Panc1 (cell line): ENCODE measurements around the gene SEC23A. TPM values are rescaled to one million over a fixed set of nuclear protein-coding genes. Genes with fewer than 3 reads are reported as not detected.

Source experiments
- ATAC-seq: fragments of 200-7000 bp; cut with Tn5 transposase; 2 replicates; pipeline ENCODE4 v1.9.1; 2020; ENCODE audit warnings: mild to moderate bottlenecking, moderate library complexity
- BruUV-seq: library from RNA; stranded (reverse); fragments of 400-500 nt; replicated peaks from 2 replicates; lab custom pipeline; 2021; lab: Mats Ljungman, UMichigan
- CTCF ChIA-PET: fragments of 300-600 bp; sonication (Branson Sonifier 250); formaldehyde crosslinking; loops from one replicate; lab custom pipeline; 2022; ENCODE audit warnings: antibody characterized with exemption; lab: Charles Lee
- POLR2A ChIA-PET: fragments of 300-600 bp; sonication (Branson Sonifier 250); formaldehyde crosslinking; loops from one replicate; lab custom pipeline; 2022; ENCODE audit warnings: antibody characterized with exemption; lab: Charles Lee
- DNase-seq: peaks from one replicate; pipeline ENCODE4 v3.0.0-alpha.2; 2010; ENCODE audit warnings: low read depth, low spot score
- H3K27ac ChIP-seq: 2 replicates; pipeline ENCODE4 v1.5.1; 2011; ENCODE audit warnings: mild to moderate bottlenecking, low read length, inconsistent platforms
- H3K27me3 ChIP-seq: fragments of 200-500 bp; sonication (Bioruptor generic); 2 replicates; pipeline ENCODE4 v1.6.0; 2014; ENCODE audit warnings: low read length, inconsistent platforms; ENCODE audit not compliant: control insufficient read depth, insufficient read depth
- H3K36me3 ChIP-seq: fragments of 200-500 bp; sonication (Bioruptor generic); 2 replicates; pipeline ENCODE4 v1.5.1; 2014; ENCODE audit warnings: inconsistent platforms, mild to moderate bottlenecking, low read length, moderate library complexity; ENCODE audit not compliant: control insufficient read depth, insufficient read depth
- H3K4me1 ChIP-seq: 2 replicates; pipeline ENCODE4 v1.5.1; 2011; ENCODE audit warnings: inconsistent platforms, mild to moderate bottlenecking, low read length, moderate library complexity; ENCODE audit not compliant: control insufficient read depth, insufficient read depth
- H3K4me3 ChIP-seq, 2 experiments: 2 replicates each; pipeline ENCODE4 v1.5.1; 2011 to 2012; ENCODE audit warnings: low read depth in 2 of 2, low read length in 2 of 2, mild to moderate bottlenecking in 2 of 2, inconsistent platforms in 1 of 2, moderate library complexity in 1 of 2
- H3K9me3 ChIP-seq: fragments of 200-500 bp; sonication (Bioruptor generic); 2 replicates; pipeline ENCODE4 v1.5.1; 2014; ENCODE audit warnings: low read depth, mild to moderate bottlenecking, inconsistent platforms, low read length, moderate library complexity; ENCODE audit not compliant: control insufficient read depth, insufficient read depth
- POLR2AphosphoS5 ChIP-seq: IDR thresholded peaks from 2 replicates; pipeline ENCODE4 v1.6.1; 2012; ENCODE audit warnings: mild to moderate bottlenecking, low read depth, low read length, moderate library complexity
- SIN3A ChIP-seq: IDR thresholded peaks from 2 replicates; pipeline ENCODE4 v1.6.1; 2012; ENCODE audit warnings: low read depth, mild to moderate bottlenecking, low read length, moderate library complexity, borderline replicate concordance; ENCODE audit not compliant: insufficient read depth
- TCF7L2 ChIP-seq: IDR thresholded peaks from 2 replicates; pipeline ENCODE4 v1.6.1; 2011; ENCODE audit warnings: mild to moderate bottlenecking, low read depth, low read length, inconsistent platforms
- in situ Hi-C: cut with HindIII; loops from 2 replicates; pipeline ENCODE4 v1.10.0; 2016; ENCODE audit warnings: low sequenced_read_pairs, low pct_unique_long_range_greater_than_20kb
- intact Hi-C: fragments of 100-400 bp; cut with micrococcal nuclease; formaldehyde crosslinking; loops from one replicate; pipeline ENCODE4 v1.10.0; 2022; ENCODE audit not compliant: unreplicated experiment
- total RNA-seq: library from RNA; stranded (reverse); gene quantifications from one replicate; pipeline ENCODE4 v1.2.1, GENCODE V29; 2021; ENCODE audit not compliant: unreplicated experiment
- TF ChIP-seq, protein P1 (sequence below), 2 experiments: IDR thresholded peaks; 2 replicates each; pipeline ENCODE4 v1.6.1; 2011 to 2012; ENCODE audit warnings: low read depth in 2 of 2, control low read depth in 1 of 2, low read length in 1 of 2, mild to moderate bottlenecking in 1 of 2, moderate library complexity in 1 of 2; ENCODE audit not compliant: insufficient read depth in 1 of 2
- TF ChIP-seq, protein P2 (sequence below): fragments of 450-650 bp; IDR thresholded peaks from 2 replicates; pipeline ENCODE4 v1.5.1; 2017; ENCODE audit warnings: mild to moderate bottlenecking

The SEC23A gene
- total RNA-seq, 1 experiment from 2014 or later: 76.7 TPM

DNA sequence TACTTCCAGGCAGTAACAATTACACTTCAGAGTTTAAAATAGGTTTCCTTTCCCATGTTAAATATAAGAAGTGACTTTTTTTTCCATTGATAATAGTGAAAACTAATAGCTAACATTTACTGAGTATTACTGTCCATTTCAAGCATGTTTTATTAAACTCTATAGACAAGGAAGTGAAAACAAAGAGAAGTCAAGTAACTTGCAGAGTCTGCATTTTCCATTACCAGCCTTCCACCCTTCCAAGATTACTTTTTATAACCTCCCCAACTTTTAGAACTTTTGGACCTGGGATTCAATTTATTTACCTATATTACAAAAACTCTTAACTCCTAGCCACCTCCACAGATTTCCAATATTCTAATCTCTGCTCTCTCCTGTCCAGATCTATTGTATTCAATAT, 67.7 kb downstream of the SEC23A start:
- ChIA-PET CTCF (no interaction called here), POLR2A (no interaction called here)
- Histone ChIP-seq H3K4me3 (no peak overlapping the region), H3K27me3 (no peaks in the 10 kb centered on the region), H3K9me3 (no peaks in the 10 kb centered on the region), H3K27ac (no peak overlapping the region), H3K36me3 (peaks cover 16% of the 10 kb centered on the region), H3K4me1 (no peaks in the 10 kb centered on the region)
- no TSS peak for BruUV-seq
- no peak for ATAC-seq
- in situ Hi-C loops (no loop called here), intact Hi-C loops (no loop called here)
- TF ChIP-seq, protein P1, sequence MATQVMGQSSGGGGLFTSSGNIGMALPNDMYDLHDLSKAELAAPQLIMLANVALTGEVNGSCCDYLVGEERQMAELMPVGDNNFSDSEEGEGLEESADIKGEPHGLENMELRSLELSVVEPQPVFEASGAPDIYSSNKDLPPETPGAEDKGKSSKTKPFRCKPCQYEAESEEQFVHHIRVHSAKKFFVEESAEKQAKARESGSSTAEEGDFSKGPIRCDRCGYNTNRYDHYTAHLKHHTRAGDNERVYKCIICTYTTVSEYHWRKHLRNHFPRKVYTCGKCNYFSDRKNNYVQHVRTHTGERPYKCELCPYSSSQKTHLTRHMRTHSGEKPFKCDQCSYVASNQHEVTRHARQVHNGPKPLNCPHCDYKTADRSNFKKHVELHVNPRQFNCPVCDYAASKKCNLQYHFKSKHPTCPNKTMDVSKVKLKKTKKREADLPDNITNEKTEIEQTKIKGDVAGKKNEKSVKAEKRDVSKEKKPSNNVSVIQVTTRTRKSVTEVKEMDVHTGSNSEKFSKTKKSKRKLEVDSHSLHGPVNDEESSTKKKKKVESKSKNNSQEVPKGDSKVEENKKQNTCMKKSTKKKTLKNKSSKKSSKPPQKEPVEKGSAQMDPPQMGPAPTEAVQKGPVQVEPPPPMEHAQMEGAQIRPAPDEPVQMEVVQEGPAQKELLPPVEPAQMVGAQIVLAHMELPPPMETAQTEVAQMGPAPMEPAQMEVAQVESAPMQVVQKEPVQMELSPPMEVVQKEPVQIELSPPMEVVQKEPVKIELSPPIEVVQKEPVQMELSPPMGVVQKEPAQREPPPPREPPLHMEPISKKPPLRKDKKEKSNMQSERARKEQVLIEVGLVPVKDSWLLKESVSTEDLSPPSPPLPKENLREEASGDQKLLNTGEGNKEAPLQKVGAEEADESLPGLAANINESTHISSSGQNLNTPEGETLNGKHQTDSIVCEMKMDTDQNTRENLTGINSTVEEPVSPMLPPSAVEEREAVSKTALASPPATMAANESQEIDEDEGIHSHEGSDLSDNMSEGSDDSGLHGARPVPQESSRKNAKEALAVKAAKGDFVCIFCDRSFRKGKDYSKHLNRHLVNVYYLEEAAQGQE (IDR thresholded peaks at IDR 0.05; ENCODE audit: insufficient read depth in 1 of 2, low read depth in 2 of 2, low read length in 1 of 2): no peak
- TF ChIP-seq, protein P2, sequence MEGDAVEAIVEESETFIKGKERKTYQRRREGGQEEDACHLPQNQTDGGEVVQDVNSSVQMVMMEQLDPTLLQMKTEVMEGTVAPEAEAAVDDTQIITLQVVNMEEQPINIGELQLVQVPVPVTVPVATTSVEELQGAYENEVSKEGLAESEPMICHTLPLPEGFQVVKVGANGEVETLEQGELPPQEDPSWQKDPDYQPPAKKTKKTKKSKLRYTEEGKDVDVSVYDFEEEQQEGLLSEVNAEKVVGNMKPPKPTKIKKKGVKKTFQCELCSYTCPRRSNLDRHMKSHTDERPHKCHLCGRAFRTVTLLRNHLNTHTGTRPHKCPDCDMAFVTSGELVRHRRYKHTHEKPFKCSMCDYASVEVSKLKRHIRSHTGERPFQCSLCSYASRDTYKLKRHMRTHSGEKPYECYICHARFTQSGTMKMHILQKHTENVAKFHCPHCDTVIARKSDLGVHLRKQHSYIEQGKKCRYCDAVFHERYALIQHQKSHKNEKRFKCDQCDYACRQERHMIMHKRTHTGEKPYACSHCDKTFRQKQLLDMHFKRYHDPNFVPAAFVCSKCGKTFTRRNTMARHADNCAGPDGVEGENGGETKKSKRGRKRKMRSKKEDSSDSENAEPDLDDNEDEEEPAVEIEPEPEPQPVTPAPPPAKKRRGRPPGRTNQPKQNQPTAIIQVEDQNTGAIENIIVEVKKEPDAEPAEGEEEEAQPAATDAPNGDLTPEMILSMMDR: no peak
- no peak for TF ChIP-seq POLR2AphosphoS5
- TF ChIP-seq SIN3A: no peak
- no peak for TF ChIP-seq TCF7L2
- DNase-seq: no peak

DNA sequence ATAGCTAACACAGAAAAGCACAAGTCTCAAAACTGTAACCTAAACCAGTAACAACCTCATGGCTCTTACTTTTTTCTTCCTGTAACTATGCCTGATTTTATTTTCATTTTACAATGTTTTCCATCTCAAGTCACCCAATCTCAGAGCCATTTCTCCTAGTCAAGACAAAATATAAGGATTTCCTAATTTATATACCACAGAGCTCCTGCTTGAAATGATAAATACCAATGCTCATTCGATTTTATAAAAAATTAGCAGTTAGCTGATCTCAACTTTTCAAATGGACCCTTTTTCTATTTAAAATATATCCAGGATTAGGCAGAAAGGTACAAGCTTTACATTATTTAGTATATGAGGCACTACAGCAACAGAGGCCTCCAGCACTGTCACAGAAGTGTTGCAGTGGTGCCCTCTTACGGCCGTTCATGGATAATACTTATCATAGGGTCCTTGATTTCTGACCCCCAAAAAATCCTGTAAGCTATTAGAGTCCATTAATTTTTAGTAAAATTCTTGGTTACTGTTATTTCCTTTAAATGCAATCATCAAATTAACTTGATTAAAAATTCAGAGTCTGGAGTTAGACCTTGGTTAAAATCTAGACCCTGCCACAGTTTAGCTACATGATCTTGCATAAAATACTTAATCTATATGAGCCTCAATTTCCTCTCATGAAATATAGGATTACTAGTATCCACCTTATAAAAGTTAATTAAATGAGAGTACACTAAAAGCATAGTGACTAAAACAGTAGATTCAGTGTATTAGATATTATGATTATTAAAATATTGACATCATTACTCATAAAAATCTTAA, 68.3 kb downstream of the SEC23A start:
- ChIA-PET CTCF (no interaction called here), POLR2A (no interaction called here)
- no peaks in the 10 kb centered on the region for H3K4me1 ChIP-seq
- H3K9me3 ChIP-seq: no peaks in the 10 kb centered on the region
- ATAC-seq (no peak), DNase-seq (no peak)
- BruUV-seq: no TSS peak
- no peak overlapping the region for H3K27ac ChIP-seq
- intact Hi-C loops (no loop called here), in situ Hi-C loops (no loop called here)
- H3K4me3 ChIP-seq: no peak overlapping the region
- no peak for TF ChIP-seq TCF7L2
- TF ChIP-seq, protein P2: peak; percentile 16; the same call in 1 of the 2 replicates
- H3K36me3 ChIP-seq: peaks cover 14% of the 10 kb centered on the region
- H3K27me3 ChIP-seq: no peaks in the 10 kb centered on the region
